ENCODE data around the gene FUT7.
"Not testable (repeated sequence)": the region's sequence is repeated elsewhere in the genome, so short reads cannot be mapped to it uniquely, and the experiment has no call there.

Gene FUT7

GRCh38 chr9:137049544-137050449, 17.9 kb upstream of the FUT7 start:
- peak in 1 of 2 experiments; percentile 50 for DNase-seq

- DNase-seq: no peak
Measured at GRCh38 chr9:137048655-137049543, 17.0 kb upstream of the FUT7 start.

GRCh38 chr9:137046088-137046787, 14.3 kb upstream of the FUT7 start, which contains the start of gene NPDC1:
TSS of gene NPDC1 (minus strand) at chr9:137046177. CDS start at chr9:137045989, 188 bp downstream.
- DNase-seq: peak in 1 of 2 experiments; percentile 74

GRCh38 chr9:137045294-137046087, 13.6 kb upstream of the FUT7 start:
- DNase-seq: peak in 1 of 2 experiments; percentile 32

- no peak for DNase-seq
Measured at GRCh38 chr9:137044502-137045177, 12.8 kb upstream of the FUT7 start.

GRCh38 chr9:137044037-137044436, 12.1 kb upstream of the FUT7 start:
- DNase-seq: no peak

GRCh38 chr9:137042751-137043727, 11.2 kb upstream of the FUT7 start:
- DNase-seq: no peak

- no peak for DNase-seq
Measured at GRCh38 chr9:137041124-137041523, 9.2 kb upstream of the FUT7 start.

GRCh38 chr9:137040568-137040967, 8.7 kb upstream of the FUT7 start:
- no peak for DNase-seq

- no peak for DNase-seq
Measured at GRCh38 chr9:137039611-137040366, 7.9 kb upstream of the FUT7 start.

- no peak for DNase-seq
Measured at GRCh38 chr9:137038916-137039315, 7.0 kb upstream of the FUT7 start.

GRCh38 chr9:137037483-137037882, 5.6 kb upstream of the FUT7 start:
- no peak for DNase-seq

GRCh38 chr9:137037035-137037434, 5.1 kb upstream of the FUT7 start:
- DNase-seq: no peak

- DNase-seq: no peak
Measured at GRCh38 chr9:137035937-137036336, 4.0 kb upstream of the FUT7 start.

GRCh38 chr9:137035507-137035834, 3.6 kb upstream of the FUT7 start:
- DNase-seq: no peak

- peak; percentile 38 to 79 for DNase-seq
Measured at GRCh38 chr9:137034709-137035506, 3.0 kb upstream of the FUT7 start.

- DNase-seq: no peak
Measured at GRCh38 chr9:137034039-137034708, 2.3 kb upstream of the FUT7 start.

GRCh38 chr9:137033481-137033880, 1.6 kb upstream of the FUT7 start:
- DNase-seq: not testable (repeated sequence)
